HG03097 (cell line): ENCODE data around the gene CCDC122.
A peak's percentile ranks its signal among the peaks of the same experiment; 100 is the strongest.

Source experiments
- ATAC-seq: cut with Tn5 transposase; IDR thresholded peaks from one replicate; pipeline ENCODE4 v1.9.1; 2021; ENCODE audit not compliant: unreplicated experiment, low FRiP score

The CCDC122 gene

DNA sequence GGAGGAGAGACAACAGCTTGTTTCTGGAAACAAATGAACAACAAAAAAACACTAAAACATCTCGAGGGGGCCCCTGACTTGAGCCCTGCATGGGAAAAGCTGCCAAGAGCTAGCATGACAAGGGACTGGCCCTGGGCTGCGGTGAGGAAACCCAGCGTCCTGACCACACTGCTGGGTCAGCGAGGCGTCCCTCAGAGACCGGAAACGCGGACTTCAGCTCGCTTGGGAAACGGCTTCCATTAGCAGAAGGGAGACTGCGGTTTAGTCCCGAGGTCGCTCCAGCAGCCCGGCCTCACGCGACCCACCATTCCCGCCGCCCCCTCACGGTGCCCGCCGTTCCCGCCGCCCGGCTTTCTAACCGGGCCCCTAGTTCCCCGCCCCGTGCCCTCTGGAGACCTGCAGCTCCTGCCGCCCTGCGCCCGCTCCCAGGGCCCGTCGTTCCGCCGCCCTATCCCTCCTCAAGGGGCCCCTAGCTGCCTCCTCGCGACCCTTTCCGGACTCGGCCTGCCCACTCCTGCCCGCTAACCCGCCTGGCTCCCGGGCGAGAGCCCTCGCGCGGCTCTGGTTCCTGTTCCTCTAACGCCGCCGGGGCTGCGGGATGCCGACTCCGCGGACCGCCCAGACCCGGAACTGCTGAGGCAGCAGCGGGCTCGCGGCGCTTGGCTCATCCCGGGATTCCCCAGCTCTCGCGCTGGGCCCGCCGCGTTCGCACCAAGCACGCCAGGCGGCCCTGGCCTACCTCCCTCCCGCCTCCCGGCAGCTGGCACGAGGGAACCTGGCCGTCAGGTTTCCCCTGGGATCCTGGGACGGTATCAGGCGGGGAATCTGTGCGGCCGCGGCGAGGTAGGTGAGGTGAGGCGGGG, at the start of gene CCDC122:
Gene CCDC122, minus strand, starts transcription at position 849 of the 863 bp plus-strand sequence. CDS start 10,364 bp downstream, outside the sequence.
- ATAC-seq = peak; percentile 54

- peak; percentile 75 for ATAC-seq
Observed at GRCh38 chr13:43924549-43925245, 45.2 kb upstream of the CCDC122 start.

- ATAC-seq = no peak
Observed at GRCh38 chr13:43920965-43921674, 41.6 kb upstream of the CCDC122 start.

DNA sequence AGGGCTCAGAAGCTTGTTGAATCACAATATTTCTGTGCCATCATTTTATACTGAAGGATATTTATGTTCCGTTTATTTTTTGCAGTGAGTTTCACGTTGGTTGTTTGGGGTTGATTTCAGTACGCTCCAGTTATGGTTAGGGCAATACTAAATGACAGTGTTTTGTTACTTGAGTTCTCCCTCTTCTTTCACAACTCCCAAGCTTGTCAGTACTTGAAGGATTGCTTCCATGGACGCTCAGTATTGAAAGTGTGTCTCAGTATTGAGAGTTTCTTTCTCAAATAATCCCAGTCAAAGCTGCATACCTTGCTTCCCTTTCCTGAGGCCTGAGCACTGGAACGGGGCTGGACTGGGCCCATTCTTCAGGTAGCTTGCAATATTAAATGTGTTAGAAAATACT, 39.1 kb upstream of the CCDC122 start:
- ATAC-seq = no peak

DNA sequence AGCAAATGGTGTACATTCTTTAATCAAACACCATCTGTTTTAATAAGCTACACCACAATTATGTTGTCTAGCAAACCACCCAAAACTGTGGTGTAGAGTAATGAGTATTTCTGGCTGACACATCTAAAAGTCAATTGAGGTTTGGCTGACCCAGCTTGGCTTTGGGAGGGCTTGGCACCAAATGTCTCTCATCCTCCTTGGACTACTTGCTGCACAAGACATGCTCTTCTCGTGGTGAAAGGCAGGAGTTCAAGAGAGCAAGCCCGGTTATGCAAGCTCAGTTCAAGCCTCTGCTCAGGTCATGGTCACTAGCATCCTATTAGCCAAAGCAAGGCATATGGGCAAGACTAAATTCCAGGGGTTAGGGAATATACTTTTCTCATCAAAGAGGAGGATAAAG, 37.3 kb upstream of the CCDC122 start:
- ATAC-seq = no peak

- no peak for ATAC-seq
Observed at GRCh38 chr13:43915451-43915850, 35.9 kb upstream of the CCDC122 start.

DNA sequence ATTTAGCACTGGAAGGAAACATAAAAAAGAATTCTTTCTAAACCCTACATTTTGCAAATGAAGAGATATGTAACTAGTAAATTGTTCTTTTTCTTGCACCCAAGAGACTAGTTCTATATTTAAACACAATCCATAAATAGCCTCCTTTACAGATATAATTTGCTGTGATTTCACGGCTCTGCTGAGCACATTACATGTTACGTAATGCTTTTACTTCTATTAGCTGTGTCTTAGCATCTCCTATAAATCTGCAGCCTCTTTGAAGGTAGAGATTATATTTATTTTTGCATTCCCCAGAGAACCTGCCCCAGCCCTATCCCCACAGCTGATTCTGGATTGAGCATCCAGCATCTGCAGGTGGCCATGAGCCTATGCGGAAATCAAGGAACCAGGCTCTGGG, 32.3 kb upstream of the CCDC122 start:
- ATAC-seq = no peak

DNA sequence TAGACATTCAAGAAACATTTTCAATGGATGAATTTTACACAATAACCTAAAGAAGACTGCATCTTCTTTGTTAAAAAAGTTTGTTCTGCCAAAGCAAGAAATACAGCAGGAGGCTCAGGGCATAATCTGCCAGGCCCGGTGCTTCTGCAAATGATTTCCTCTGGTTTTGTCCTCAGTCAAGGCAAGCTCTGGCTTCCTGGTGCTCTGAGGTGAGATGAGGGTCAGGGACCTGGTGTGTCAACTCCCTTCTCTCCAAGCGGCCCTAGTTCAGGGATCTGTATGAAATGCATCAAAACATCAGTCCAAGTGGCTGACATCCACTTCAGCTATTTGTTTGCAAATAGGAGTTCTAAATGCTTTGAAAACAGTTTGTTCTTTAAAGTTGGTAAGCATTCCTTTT, 31.7 kb upstream of the CCDC122 start:
- no peak for ATAC-seq

- ATAC-seq = no peak
Observed at GRCh38 chr13:43910856-43911255, 31.3 kb upstream of the CCDC122 start.

DNA sequence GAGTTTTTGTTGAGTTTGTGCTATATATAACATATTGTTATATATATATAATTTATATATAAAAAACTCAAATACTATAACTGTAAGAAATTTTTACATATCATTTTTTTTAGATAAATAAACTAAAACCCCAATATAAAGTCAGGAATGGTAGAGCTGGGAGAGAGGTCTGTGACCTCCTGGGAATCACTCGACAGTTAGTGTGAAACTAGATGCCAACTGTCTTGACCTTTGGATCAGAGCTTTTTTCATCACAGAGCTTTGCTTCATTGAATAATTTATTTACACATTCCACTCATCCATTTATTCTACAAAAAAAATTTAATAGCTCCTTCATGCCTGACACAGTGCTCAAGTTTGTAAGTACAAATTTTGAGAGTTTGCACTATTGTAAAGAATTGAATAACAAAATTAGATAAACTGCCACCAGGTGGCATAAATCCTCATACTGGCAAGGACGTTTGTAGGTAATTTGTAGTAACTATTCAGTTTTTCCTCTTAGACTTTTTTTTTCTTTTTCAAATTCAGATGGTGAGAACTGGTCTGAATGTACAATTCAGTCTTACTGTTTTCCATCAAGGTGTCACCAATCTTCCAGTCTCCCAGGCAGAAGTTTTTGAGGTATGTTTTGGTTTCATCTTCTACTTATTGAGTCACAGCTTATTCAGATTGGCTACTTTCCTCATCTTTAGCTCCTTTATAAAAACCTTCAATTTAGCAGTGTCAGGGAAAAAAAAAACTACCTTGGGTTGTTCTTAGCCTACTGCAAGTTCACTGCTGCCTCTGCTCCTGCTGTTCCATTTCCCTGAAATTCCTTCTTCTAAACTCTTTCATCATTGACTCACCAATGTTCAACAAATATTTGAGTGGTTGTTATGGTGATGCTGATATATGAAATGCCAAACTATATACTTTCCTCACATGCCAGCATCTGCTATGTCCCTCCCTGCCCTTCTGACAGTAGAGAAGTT, 28.9 kb upstream of the CCDC122 start:
- ATAC-seq = no peak

DNA sequence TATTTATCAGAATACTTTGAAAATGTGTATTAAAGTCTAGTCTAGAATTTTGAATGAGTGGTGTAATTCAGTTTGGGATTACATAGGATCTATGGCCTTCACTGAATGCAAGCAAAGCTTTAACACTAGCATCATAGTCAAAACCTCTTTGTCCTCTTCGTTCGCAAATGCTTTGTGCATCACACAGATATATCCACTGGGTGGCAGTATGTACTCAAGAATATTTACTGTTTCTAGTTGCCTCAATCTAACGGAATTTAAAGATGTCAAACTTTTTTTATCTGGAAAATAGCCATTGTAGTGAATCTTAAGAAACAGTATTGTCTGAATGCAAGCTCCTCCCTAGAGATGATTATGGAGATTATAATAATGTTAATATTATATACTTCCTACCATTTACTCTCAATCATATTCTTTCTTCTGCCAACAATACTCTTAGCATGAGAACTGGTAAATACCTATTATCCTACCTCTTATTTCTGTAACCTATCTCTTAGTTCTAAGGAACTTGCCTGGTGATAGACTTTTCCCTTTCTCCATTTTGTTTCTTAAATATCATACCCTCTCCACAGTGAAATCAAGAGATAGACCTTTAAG, 26.0 kb upstream of the CCDC122 start:
- no peak for ATAC-seq

DNA sequence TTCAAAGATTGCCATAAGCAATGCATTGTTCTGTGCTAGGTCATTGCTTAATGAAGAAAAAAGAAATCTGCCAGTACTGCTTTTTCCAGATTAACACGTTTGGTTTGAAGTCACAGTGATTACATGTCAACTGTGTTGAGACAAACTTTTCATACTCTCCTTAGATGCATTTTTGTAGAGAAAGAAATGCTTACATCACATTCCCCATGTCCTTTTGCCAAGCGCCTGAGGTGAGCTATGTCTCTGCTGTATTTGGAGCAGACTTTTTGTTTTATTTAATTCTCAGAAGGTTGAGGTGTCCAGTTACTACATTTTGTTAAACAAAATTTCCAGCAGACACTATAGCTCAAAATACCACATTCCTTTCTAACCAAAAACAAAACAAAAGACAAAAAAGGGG, 16.4 kb upstream of the CCDC122 start:
- no peak for ATAC-seq

DNA sequence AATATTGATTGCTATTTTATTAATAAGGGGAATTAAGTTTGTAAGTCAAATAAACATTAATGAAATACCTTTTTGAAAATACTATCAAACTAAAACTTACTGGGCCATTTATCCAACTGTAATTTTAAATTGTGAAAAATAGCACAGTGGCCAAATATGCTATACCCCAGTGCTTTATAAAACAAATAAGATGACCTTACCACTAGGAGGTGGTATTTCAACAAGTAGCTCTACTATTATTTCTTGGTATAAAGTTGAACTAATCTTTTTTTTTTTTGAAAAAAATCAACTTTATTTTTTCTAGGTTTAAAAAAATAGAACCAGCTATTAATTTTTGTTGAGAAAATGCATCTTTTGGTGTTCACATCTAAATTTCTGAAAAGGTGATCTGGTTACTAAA, 14.9 kb upstream of the CCDC122 start:
- no peak for ATAC-seq

- no peak for ATAC-seq
Observed at GRCh38 chr13:43884222-43884621, 4.7 kb upstream of the CCDC122 start.

DNA sequence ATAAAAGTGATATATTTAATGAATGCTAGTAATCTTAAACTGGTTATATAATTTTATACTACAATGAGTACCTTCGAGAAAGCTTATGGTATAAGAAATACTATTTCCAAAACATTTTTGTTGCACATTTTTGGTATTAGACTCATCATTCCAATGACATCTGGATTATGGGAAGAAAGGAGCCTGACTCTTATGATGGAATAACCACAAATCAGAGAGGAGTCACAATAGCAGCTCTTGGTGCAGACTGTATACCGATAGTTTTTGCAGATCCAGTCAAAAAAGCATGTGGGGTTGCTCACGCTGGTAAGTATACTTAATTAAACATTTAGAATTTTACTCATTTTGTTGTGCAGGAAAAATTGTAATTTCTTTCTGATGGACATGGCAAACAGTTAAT, 4.1 kb upstream of the CCDC122 start:
- no peak for ATAC-seq

DNA sequence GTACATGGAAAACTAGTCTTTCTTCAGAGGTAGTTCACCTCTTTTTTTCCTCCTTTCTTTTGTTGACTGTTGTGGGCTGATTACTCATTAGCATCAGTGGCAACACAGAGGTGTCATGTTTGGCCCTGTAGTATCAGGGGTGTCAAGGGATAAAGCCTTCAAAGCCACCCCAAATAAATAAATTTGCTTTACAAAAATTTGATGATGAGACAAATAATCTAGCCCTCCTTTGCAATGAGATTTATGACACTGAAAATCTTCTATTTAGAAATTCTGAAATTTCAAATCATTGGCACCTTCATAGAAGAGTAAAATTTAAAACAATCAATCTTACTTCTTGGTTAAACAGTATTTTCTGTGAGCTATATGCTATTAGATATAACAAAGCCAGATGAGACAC, 2.0 kb upstream of the CCDC122 start:
- ATAC-seq = no peak

GRCh38 chr13:43880926-43881325, 1.4 kb upstream of the CCDC122 start:
- no peak for ATAC-seq

DNA sequence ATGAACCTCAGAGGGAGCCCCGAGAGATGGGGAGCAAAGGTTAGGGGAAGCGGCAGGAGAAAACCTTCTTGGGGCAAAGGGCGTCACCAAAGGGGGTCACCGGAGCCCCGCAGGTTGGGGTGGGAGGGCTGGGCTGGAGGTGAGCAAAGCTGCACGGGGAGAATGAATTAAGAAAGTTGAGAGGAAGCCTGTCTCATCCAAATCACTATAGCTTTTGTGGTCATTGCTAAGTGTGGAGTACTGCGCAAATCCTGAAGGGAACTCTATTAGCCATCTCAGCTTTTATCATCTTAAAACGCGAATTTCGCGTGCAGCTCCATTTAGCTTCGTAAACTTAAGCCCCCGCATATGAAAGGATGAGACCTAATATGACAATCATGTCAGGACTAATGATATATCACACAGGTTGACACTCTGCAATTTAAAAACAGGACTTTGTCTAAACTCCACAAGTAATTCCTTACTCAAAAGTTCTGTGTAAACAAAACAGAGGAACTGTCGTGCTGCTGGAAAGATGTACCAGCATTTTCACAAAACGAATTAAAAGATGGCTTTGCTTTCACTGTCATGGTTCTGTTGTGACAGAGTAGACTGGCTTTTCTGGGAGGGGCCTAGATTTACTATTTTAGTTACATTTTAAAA, 795 bp upstream of the CCDC122 start:
- ATAC-seq = no peak

- peak; percentile 30 for ATAC-seq
Observed at GRCh38 chr13:43879755-43880181, 228 bp upstream of the CCDC122 start, which contains the start of gene LACC1. LACC1 (plus strand) TSS chr13:43879904; CDS start chr13:43880986, 1,082 bp downstream.
